GM18858 (cell line): ENCODE measurements around the gene HEBP2.

Experiments
- ATAC-seq: cut with Tn5 transposase; IDR thresholded peaks from one replicate; pipeline ENCODE4 v1.9.1; 2021; ENCODE audit not compliant: unreplicated experiment

The HEBP2 gene

DNA sequence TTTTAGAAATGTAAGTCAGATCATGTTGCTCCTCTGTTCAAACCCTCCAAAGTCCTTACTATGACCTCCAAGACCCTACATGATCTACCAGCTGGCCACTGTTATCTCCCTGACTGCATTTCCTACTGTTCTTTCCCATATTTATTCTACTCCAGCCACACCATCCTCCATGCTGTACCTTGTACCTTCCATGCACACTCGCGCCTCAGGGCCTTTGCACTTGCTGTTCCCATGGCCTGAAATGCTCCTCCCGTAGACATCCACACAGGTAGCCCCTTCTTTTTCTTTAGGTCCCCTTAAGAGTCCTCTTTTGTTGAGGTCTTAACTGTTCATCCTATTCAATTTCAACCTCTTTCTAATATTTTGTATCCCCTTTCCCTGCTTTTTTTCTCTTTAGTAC, 47.0 kb downstream of the HEBP2 start:
- ATAC-seq: no peak

DNA sequence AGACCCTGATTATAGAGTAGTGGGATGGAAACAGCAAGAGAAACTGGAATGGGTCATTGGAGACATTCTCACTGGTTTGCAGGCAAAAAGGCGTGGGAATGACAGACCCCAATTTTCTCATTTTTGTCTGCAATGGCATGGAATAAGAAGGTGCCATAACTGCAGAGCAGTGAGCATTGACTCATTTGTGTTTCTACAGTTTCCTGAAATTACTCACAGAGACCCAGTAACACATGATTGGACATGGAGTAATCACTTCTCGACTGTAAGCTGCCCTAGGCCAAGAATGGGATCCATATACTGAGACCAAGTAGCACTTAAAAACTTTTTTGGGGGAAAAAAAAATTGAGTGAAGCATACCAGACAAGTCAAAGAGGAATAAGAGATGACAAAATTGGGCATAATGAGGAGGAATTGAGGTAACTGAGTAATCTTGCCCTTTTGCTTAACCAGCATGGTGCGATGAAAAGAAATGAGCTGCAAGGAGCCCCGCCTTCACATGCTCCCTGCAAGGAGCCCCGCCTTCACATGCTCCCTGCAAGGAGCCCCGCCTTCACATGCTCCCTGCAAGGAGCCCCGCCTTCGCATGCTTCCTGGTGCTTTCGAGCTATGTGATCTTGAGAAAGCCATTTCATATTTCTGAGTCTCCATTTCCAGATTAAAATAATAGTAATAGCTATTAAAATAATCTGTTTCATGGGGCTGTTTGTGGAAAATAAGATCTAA, 51.1 kb downstream of the HEBP2 start:
- ATAC-seq: peak; percentile 34

DNA sequence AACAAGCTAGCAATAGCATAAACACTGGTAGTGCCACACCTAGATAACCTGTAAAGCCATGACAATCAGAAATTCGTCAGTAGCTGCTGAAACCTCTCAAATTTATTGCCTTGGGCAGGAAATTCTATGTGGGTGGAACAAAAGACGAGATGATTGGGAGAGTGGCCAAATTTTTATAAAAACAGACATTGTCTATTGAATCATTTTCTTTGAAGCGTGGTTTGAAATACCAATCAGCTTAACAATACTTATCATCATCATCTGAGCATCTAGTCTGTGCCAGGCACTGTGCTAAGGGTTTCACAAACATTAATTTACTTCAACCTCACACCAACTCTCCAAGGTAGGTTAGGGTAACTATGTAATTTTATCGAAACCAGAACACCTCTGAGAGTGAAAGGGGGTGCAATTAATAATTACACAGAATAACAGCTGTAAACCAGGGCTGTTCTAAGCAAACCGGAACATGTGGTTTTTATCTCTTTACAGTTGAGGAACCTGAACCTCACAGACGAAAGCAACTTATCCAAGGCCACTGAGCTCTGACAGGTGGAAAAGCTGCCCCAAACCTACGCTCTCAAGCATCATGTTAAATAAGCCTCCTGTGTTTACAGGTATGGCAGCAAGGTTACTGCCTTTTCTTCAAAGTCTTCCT, 51.9 kb downstream of the HEBP2 start:
- peak; percentile 93 for ATAC-seq

- ATAC-seq: no peak
Measured at GRCh38 chr6:138456401-138456790, 52.4 kb downstream of the HEBP2 start.

GRCh38 chr6:138461647-138462046, 57.6 kb downstream of the HEBP2 start:
- ATAC-seq: no peak

- ATAC-seq: no peak
Measured at GRCh38 chr6:138464085-138464484, 60.1 kb downstream of the HEBP2 start.

DNA sequence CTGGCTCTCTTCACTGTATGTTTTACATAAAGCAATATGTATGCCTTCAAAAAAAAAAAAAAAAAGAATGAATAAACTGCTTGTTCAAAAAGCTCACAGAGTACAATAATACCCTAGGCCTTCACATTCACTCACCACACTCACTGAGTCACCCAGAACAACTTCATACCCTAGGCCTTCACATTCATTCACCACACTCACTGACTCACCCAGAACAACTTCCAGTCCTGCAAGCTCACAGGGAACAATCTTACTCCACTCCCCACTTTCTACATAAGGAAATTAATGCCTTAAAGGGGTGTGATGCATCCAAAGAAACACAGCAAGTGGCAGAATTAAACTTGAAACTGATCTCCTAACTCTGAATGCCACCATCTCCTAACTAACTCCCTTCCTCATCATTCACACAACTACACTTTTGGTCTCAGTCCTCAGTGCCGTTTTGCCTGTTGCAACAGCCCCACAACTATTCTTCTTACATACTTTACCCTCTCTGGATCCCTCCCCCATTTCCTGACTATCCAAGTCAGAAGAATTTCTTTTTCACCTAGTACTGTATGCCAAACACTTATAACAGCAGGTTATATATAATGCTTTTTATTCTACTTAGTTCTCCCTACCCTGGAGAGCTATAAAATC, 61.1 kb downstream of the HEBP2 start:
- ATAC-seq: no peak

DNA sequence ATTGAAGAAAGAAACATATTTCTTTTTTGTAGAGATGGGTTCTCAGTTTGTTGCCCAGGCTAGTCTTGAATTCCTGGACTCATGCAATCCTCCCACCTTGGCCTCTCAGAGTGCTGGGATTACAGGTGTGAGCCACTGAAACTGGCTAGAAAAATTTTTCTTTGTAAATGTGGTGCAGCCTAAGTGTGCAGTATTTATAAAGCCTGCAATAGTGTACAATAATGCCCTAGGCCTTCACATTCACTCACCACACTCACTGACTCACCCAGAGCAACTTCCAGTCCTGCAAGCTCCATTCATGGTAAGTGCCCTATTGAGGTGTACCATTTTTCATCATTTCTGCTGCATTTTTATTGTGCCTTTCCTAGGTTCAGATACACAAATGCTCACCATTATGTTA, 63.9 kb downstream of the HEBP2 start:
- no peak for ATAC-seq

DNA sequence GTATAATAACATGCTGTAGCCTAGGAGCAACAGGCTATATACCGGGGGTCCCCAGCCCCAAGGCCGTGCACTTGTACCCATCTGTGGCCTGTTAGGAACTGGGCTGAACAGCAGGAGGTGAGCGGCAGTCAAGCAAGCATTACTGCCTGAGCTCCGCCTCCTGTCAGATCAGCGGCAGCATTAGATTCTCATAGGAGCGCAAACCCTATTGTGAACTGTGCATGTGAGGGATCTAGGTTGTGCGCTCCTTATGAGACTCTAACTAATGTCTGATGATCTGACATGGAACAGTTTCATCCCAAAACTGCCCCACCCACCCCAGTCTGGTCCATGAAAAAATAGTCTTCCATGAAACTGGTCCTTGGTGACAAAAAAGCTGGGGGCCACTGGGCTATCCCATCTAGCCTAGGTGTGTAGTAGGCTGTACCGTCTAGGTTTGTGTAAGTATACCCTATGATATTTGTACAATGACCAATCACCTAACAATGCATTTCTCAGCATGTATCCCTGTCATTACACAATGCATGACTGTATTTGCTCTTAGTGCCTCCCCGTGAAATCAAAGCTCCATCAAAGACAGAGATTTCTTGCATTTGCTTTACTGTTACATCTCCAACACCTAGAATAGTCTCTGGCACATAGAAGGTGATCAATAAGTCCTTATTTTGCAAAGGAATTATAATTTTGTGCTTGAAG, 64.4 kb downstream of the HEBP2 start:
- ATAC-seq: no peak
